HepG2 (cell line): ENCODE measurements around the gene BABAM1. TPM values are rescaled to one million over a fixed set of nuclear protein-coding genes. Genes with fewer than 3 reads are reported as not detected.
A peak's percentile ranks its signal among the peaks of the same experiment; 100 is the strongest.

ENCODE experiments used
- CCDC6 ChIP-seq: sonication (generic); formaldehyde crosslinking; IDR thresholded peaks from 2 replicates; pipeline ENCODE4 v1.8.1; 2022; ENCODE audit warnings: mild to moderate bottlenecking, missing genetic modification reagents, moderate library complexity
- CHD4 ChIP-seq: fragments of 200-600 bp; sonication (generic); IDR thresholded peaks from 2 replicates; pipeline ENCODE4 v1.7.0; 2017; ENCODE audit warnings: mild to moderate bottlenecking, low read length, borderline replicate concordance
- CREM ChIP-seq, 2 experiments: sonication (generic) in 1 of 2; formaldehyde crosslinking in 1 of 2; IDR thresholded peaks; 2 replicates each; pipeline versions ENCODE4 v1.4.0 to v1.6.1; 2016 to 2020; ENCODE audit warnings: antibody characterized with exemption in 1 of 2, mild to moderate bottlenecking in 1 of 2, missing genetic modification reagents in 1 of 2
- FOXK1 ChIP-seq: sonication (generic); formaldehyde crosslinking; IDR thresholded peaks from 2 replicates; pipeline ENCODE4 v1.4.0; 2020; ENCODE audit warnings: low read depth, missing genetic modification reagents, borderline replicate concordance
- GFI1 ChIP-seq: sonication (generic); formaldehyde crosslinking; IDR thresholded peaks from 2 replicates; pipeline ENCODE4 v1.5.0; 2020; ENCODE audit warnings: missing genetic modification reagents, mild to moderate bottlenecking, borderline replicate concordance
- KAT8 ChIP-seq: IDR thresholded peaks from 2 replicates; pipeline ENCODE4 v1.6.1; 2016; ENCODE audit warnings: missing genetic modification reagents, missing compliant biosample characterization
- MIER2 ChIP-seq: IDR thresholded peaks from 2 replicates; pipeline ENCODE4 v1.6.1; 2016; ENCODE audit warnings: missing biosample characterization, missing genetic modification reagents
- MYPOP ChIP-seq: sonication (generic); formaldehyde crosslinking; IDR thresholded peaks from 2 replicates; pipeline ENCODE4 v1.8.1; 2023; ENCODE audit warnings: mild to moderate bottlenecking, moderate library complexity, missing genetic modification reagents
- NAIF1 ChIP-seq: sonication (generic); formaldehyde crosslinking; IDR thresholded peaks from 2 replicates; pipeline ENCODE4 v1.5.0; 2020; ENCODE audit warnings: mild to moderate bottlenecking, missing genetic modification reagents, borderline replicate concordance
- NFKBIZ ChIP-seq: IDR thresholded peaks from 2 replicates; pipeline ENCODE4 v1.6.1; 2018; ENCODE audit warnings: missing genetic modification reagents, missing compliant biosample characterization
- PATZ1 ChIP-seq: sonication (generic); formaldehyde crosslinking; IDR thresholded peaks from 2 replicates; pipeline ENCODE4 v1.4.0; 2020; ENCODE audit warnings: missing genetic modification reagents
- POGZ ChIP-seq: sonication (generic); formaldehyde crosslinking; IDR thresholded peaks from 2 replicates; pipeline ENCODE4 v1.4.0; 2020; ENCODE audit warnings: mild to moderate bottlenecking, missing genetic modification reagents
- RARA ChIP-seq: IDR thresholded peaks from 2 replicates; pipeline ENCODE4 v1.6.1; 2016; ENCODE audit warnings: missing genetic modification reagents, missing compliant biosample characterization
- RARG ChIP-seq: sonication (generic); formaldehyde crosslinking; IDR thresholded peaks from 2 replicates; pipeline ENCODE4 v1.4.0; 2020; ENCODE audit warnings: low read depth, mild to moderate bottlenecking, missing genetic modification reagents
- RFX3 ChIP-seq: IDR thresholded peaks from 2 replicates; pipeline ENCODE4 v1.6.1; 2016; ENCODE audit warnings: missing biosample characterization, missing genetic modification reagents
- SIX4 ChIP-seq: sonication (generic); formaldehyde crosslinking; IDR thresholded peaks from 2 replicates; pipeline ENCODE4 v1.4.0; 2020; ENCODE audit warnings: missing genetic modification reagents
- TBX3 ChIP-seq: fragments of 450-650 bp; IDR thresholded peaks from 2 replicates; pipeline ENCODE4 v1.6.1; 2017; ENCODE audit warnings: antibody characterized with exemption, mild to moderate bottlenecking, inconsistent platforms, borderline replicate concordance
- ZBTB7A ChIP-seq: sonication (generic); formaldehyde crosslinking; IDR thresholded peaks from 2 replicates; pipeline ENCODE4 v1.8.0; 2022; ENCODE audit warnings: mild to moderate bottlenecking, missing genetic modification reagents
- ZC3H4 ChIP-seq: sonication (generic); formaldehyde crosslinking; IDR thresholded peaks from 2 replicates; pipeline ENCODE4 v1.4.0; 2020; ENCODE audit warnings: missing genetic modification reagents, borderline replicate concordance
- ZFP82 ChIP-seq: sonication (generic); formaldehyde crosslinking; IDR thresholded peaks from 2 replicates; pipeline ENCODE4 v1.5.1; 2020; ENCODE audit warnings: mild to moderate bottlenecking, missing genetic modification reagents, borderline replicate concordance
- ZMYM3 ChIP-seq: sonication (generic); formaldehyde crosslinking; IDR thresholded peaks from 2 replicates; pipeline ENCODE4 v1.5.1; 2020; ENCODE audit warnings: mild to moderate bottlenecking, missing genetic modification reagents
- ZNF138 ChIP-seq: sonication (generic); formaldehyde crosslinking; IDR thresholded peaks from 2 replicates; pipeline ENCODE4 v1.5.0; 2020; ENCODE audit warnings: mild to moderate bottlenecking, low read depth, missing genetic modification reagents
- ZNF180 ChIP-seq: sonication (generic); formaldehyde crosslinking; IDR thresholded peaks from 2 replicates; pipeline ENCODE4 v1.4.0; 2020; ENCODE audit warnings: low read depth, missing genetic modification reagents, borderline replicate concordance
- ZNF256 ChIP-seq: sonication (generic); formaldehyde crosslinking; conservative IDR thresholded peaks from 2 replicates; pipeline ENCODE4 v1.4.0; 2020; ENCODE audit warnings: missing genetic modification reagents
- ZNF274 ChIP-seq: sonication (generic); formaldehyde crosslinking; IDR thresholded peaks from 2 replicates; pipeline ENCODE4 v1.5.1; 2020; ENCODE audit warnings: mild to moderate bottlenecking, missing genetic modification reagents
- ZNF282 ChIP-seq: fragments of 450-650 bp; IDR thresholded peaks from 2 replicates; pipeline ENCODE4 v1.6.1; 2018; ENCODE audit not compliant: partially characterized antibody
- ZNF326 ChIP-seq: sonication (generic); formaldehyde crosslinking; IDR thresholded peaks from 2 replicates; pipeline ENCODE4 v1.4.0; 2020; ENCODE audit warnings: missing genetic modification reagents, borderline replicate concordance
- ZNF766 ChIP-seq: sonication (generic); formaldehyde crosslinking; IDR thresholded peaks from 2 replicates; pipeline ENCODE4 v1.5.0; 2020; ENCODE audit warnings: missing genetic modification reagents, borderline replicate concordance
- polyA plus RNA-seq, 8 experiments: library from polyadenylated mRNA; depleted of rRNA in 3 of 8; stranded (reverse) in 7 of 8; unstranded in 1 of 8; fragments of >200 nt; fragmentation: Illumina TruSeq in 4 of 8; extraction: Trizol in 4 of 8; gene quantifications; 2 replicates each; pipeline versions ENCODE4 v1.2.1 to v1.2.3, GENCODE V29; 2011 to 2016; ENCODE audit warnings: low read depth in 4 of 8, missing spikeins in 1 of 8, mixed read lengths in 1 of 8; ENCODE audit not compliant: insufficient read depth in 1 of 8
- total RNA-seq, 5 experiments: library from RNA; depleted of rRNA; stranded (reverse); fragments of >200 nt; fragmentation: Illumina TruSeq; extraction: Trizol; gene quantifications; 2 replicates each; pipeline ENCODE4 v1.2.3, GENCODE V29; 2016; ENCODE audit warnings: low read depth in 1 of 5
- TF ChIP-seq, protein P1 (sequence below): sonication (generic); formaldehyde crosslinking; IDR thresholded peaks from 2 replicates; pipeline ENCODE4 v1.5.0; 2020; ENCODE audit warnings: missing genetic modification reagents

Gene BABAM1
- total and polyA plus RNA-seq, 2 of the 13 experiments (the other 11 are each of a cell fraction or from before 2014, with no cell fraction given) = 70.0 to 82.0 TPM

DNA sequence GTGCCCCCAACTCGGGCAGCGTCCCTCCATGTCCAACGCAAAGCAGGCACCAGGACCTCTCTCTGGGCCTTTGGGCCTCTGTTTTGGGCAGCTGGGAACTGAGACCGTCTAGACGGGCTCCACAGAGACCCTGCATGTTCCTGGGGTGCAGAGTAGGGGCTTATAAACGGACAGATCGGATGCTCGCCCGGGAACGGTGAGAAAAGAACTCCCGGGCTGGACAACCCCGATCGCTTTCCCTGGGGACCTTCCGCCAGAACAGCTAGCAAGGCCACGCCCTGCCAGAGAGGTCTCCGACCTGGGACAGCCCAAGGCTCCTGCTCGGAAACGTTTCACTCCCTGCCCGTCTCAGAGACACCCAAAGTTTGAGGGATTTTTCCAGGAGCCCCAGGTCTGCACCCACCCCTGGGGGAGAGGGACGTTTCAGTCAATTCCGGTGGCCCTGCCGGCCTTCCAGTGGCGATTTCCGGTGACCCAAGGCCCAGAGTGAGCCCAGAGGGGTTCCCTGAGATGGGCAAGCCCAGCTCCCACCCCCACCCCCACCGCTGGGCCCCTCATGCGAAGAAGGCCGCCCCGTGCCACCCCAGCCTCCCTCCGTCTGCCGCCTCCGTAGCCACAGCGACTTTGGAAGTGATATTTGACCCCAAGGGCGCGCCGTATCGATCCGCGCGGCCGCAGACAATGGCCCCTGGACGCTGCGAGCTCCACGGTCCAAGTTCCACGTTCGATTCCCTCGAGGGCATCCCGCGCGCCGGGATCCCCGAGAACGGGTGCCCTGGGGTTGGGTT, 23.2 kb upstream of the BABAM1 start (continued):
- TF ChIP-seq RARG (CRISPR knock-in tag) = no peak
- peak; percentile 97 for TF ChIP-seq RARA (CRISPR knock-in tag)
- TF ChIP-seq, protein P1, sequence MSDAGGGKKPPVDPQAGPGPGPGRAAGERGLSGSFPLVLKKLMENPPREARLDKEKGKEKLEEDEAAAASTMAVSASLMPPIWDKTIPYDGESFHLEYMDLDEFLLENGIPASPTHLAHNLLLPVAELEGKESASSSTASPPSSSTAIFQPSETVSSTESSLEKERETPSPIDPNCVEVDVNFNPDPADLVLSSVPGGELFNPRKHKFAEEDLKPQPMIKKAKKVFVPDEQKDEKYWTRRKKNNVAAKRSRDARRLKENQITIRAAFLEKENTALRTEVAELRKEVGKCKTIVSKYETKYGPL (CRISPR knock-in tag) = no peak
- no peak for TF ChIP-seq ZNF274 (CRISPR knock-in tag)
- peak; percentile 8; the same call in 1 of the 2 replicates for TF ChIP-seq POGZ (CRISPR knock-in tag)
- TF ChIP-seq ZNF766 (CRISPR knock-in tag) = no peak
- TF ChIP-seq CHD4 = no peak
- TF ChIP-seq MYPOP = no peak
- TF ChIP-seq ZBTB7A (CRISPR knock-in tag) = no peak
- peak; percentile 92 for TF ChIP-seq SIX4 (CRISPR knock-in tag)
- TF ChIP-seq FOXK1 (CRISPR knock-in tag) = peak; percentile 77; the same call in 1 of the 2 replicates
- TF ChIP-seq ZFP82 (CRISPR knock-in tag) = peak; percentile 39; the same call in 1 of the 2 replicates
- no peak for TF ChIP-seq RFX3
- no peak for TF ChIP-seq ZC3H4 (CRISPR knock-in tag)
- no peak for TF ChIP-seq MIER2
- TF ChIP-seq ZNF138 = 0 out of 2 replicates have a peak, but pooled peaks have one; percentile 49
- TF ChIP-seq CREM (IDR thresholded peaks at IDR 0.05) = peak; percentile 65; the same call in 1 of the 2 replicates
- TF ChIP-seq CREM (CRISPR knock-in tag; IDR thresholded peaks at IDR 0.05) = no peak
- peak; percentile 30 for TF ChIP-seq KAT8
- no peak for TF ChIP-seq ZNF282
- TF ChIP-seq GFI1 (CRISPR knock-in tag) = no peak
- TF ChIP-seq ZNF256 = no peak; the same call in 1 of the 2 replicates
- no peak for TF ChIP-seq TBX3
- no peak for TF ChIP-seq CCDC6 (CRISPR knock-in tag)
- no peak for TF ChIP-seq ZNF326
- no peak for TF ChIP-seq ZNF180 (CRISPR knock-in tag)
- no peak for TF ChIP-seq NFKBIZ (CRISPR knock-in tag)
- peak; percentile 88 for TF ChIP-seq PATZ1 (CRISPR knock-in tag)
- TF ChIP-seq NAIF1 (CRISPR knock-in tag) = no peak
- peak; percentile 94 for TF ChIP-seq ZMYM3 (CRISPR knock-in tag)
